GM12801 (cell line): ENCODE measurements around the gene CLCNKA.

Experiments
- TF ChIP-seq, protein P1 (sequence below): IDR thresholded peaks from one replicate; pipeline ENCODE4 v1.5.1; 2011; ENCODE audit warnings: control low read depth; ENCODE audit not compliant: insufficient read length; ENCODE audit errors: extremely low read depth

The CLCNKA gene

DNA sequence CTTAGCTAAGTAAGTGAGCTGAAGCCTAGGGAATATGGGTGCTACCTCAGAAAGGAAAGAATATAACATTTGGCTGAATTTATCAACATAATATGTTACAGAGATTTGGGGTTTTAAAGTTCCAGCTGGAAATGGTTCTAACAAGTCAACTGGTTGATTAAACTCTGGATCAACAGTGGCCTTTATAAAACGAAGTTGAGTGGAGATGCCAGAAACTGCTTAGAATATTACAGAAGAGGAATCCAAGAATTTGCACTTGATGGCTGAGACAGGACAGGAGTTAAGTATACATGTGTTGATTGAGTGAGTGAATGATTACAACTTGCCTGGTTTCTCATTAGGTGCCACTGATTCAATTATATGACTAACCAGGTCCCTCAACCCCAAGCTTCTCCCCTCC is 38.6 kb upstream of the CLCNKA start:
- TF ChIP-seq, protein P1, sequence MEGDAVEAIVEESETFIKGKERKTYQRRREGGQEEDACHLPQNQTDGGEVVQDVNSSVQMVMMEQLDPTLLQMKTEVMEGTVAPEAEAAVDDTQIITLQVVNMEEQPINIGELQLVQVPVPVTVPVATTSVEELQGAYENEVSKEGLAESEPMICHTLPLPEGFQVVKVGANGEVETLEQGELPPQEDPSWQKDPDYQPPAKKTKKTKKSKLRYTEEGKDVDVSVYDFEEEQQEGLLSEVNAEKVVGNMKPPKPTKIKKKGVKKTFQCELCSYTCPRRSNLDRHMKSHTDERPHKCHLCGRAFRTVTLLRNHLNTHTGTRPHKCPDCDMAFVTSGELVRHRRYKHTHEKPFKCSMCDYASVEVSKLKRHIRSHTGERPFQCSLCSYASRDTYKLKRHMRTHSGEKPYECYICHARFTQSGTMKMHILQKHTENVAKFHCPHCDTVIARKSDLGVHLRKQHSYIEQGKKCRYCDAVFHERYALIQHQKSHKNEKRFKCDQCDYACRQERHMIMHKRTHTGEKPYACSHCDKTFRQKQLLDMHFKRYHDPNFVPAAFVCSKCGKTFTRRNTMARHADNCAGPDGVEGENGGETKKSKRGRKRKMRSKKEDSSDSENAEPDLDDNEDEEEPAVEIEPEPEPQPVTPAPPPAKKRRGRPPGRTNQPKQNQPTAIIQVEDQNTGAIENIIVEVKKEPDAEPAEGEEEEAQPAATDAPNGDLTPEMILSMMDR: no peak

DNA sequence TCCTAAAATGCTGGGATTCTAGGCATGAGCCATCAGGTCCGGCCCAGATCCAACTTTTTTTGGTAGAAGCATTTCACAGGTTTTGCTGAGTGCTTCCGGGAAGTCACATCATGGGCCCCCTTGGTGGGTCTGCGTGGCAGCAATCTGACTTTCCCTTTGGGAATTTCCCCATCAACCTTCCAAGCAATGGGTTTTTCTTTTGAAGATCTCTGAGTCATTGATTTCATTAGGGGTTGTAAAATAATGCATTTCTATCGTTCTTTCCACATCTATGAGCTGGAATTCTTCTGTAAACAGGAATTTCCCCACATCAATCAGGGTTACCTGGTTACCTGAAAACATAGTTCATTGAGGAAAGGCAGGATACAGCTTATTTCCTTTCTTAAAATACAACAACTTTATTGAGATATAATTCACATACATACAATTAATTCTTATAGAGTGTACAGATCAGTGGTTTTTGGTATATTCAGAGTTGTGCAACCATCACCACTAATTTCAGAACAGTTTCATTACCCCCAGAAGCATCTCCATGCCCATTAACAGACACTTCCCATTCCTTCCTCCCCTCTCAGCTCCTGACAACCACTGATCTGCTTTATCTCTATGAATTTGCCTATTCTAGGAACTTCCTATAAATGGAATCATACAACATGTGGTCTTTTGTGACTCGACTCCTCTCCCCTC is 36.1 kb upstream of the CLCNKA start:
- TF ChIP-seq, protein P1: no peak

DNA sequence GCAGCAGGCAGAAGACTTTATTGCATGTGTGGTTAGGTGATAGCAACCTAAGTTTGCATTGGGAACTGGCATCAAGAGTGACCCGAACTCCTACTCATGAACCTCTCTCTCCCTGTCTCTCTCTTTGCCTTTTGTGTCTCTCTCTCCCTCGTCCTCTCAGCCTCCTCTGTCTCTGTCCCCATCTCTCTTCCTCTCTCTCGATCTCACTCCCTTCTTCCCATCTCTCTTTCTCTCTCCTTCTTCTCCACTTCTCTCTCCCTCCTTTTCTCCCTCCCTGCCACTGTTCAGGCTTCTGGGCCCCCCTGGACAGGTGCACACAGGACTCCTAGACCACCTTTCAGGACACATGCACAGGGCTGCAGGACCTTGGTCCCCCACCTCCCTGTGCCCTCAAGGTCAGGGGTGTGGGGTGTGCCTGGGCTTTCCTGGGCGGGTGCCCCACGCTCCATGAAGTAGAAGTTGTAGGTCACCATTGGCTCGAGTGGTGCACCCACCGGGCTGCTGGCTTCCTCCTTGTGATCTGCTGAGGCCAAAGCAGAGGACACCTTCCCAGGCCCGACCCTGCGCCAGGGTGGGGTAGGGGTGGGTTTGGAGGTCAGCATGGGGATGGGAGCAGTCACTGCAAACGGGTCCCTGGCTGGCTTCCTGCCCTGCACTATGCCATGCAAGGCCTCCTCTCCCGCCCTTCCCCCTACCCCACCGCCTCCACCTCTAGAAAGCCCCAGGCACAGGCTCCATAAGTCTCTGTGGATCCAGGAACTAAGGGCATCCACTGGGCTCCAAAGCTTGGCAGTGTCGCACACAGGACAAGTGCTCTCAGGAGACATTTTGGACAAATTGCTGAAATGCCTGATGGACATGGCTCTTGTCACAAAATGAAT is 32.7 kb upstream of the CLCNKA start:
- TF ChIP-seq, protein P1: no peak

DNA sequence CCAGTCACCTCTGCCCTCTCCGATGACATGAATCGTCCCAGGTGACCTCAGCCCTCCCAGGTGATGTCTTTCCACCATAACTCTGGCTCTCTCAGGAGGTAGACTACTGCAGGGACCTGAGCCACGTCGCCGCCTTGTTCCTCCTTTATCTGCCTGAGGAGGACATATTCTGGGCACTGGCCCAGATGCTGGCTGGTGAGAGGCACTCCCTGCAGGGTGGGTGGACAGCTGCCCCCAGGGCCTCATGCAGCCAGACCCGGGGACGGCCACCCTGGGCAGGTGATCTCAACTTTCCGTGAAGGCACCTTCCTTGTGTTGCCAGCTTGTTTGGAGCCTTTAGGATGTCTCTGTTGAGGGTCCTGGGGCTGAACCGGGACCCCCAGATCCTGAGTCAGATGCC is 32.1 kb upstream of the CLCNKA start:
- TF ChIP-seq, protein P1: no peak

DNA sequence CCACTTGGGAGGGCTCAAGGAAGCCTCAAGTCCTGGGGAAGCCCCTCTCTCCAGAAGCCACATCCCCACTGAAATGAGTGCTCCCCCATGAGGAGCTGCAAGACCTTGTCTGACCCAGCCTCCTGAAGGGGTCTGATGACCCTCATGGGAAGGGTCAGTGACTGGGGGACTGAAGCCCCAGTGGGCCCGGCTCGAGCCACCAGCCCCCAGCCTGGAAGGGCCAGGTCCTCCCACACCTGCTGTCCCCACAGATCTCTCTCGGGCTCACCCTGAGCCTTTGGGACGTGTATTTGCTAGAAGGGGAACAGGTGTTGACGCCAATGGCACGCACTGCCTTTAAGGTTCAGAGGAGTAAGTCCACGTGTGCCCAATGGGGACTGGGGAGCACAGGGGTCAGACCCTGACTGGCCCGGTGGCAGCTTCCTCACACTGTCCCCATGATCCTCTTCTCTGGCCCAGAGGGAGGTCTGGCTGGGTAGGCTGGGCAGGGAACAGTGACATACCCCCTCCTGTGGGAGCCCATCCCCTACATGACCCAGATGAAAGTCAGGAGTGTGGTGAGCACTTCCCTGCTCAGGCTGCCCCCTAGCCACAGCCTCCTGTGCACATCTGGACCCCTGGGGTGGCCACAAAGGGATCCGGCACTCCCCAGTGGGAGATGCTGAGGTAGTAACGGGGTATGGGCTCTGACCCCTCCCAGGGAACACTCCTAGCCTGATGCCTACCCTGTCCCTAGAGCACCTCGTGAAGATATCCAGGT is 30.2 kb upstream of the CLCNKA start:
- TF ChIP-seq, protein P1: no peak

DNA sequence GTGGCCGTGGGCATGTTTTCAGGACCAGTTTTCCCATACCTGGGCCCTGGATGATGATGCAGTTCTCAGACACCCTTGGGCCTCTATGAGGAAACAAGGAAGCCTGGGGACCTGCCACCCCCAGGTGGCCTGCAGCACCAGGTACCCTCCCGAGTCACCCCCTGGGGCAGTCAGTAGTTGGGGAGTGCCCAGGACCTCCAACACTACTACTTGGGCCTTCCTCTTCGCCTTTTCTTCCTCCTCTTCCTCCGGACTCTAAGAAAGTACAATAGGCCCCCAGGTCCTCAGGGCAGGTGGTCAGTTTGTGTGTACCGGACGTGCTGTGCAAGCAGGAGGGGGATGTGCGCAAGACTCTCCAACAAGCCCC is 29.7 kb upstream of the CLCNKA start:
- TF ChIP-seq, protein P1: no peak

DNA sequence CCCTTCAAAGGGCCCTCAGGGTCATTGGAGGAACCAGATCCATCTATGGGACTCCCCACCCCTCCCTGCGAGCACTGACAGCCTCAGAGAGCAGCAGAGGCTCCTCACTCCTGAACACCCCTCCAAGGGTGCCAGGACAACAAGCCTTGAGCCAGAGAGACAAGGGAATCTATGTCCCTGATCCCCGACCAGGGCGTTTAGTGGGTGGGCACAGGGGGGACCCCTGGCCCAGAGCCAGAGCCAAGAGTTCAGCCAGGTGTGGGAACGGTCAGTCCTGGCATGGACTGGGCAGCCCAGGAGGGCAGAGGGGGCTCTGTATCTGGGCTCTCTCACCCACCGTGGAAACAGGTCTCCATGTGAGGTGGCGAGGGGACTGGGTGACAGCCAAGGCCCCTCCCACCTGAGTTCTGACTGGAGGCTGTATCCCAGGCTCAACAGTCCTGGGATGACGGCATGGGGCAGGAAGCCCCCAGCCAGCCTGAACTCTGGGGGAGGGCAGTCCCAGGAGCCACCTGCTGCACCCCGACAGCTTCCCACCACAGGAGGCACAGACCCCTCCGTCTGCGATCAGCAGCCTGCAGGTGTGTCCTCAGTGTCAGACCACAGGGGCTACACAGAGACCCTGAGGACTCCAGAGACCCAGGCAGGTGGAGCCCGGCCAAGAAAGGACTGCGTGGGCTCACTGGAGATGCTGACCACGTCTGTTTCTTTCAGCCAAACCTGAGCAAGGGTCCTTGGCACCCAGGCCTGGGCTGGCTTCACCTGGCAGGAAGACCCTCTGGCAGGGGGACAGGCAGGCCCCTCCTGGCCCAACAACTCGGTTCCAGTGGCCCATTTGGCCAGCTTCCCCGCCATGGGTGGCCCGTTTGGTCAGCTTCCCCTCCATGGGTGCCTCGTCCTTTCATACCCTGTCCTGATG is 29.0 kb upstream of the CLCNKA start:
- TF ChIP-seq, protein P1: no peak
